GM18508 (cell line): ENCODE data around the gene MSI1.

Source experiments
- ATAC-seq: cut with Tn5 transposase; IDR thresholded peaks from one replicate; pipeline ENCODE4 v1.9.1; 2021; ENCODE audit warnings: moderate number of reproducible peaks; ENCODE audit not compliant: insufficient read depth, unreplicated experiment

Gene MSI1

GRCh38 chr12:120368789-120369602 lies at the start of gene MSI1:
MSI1 (minus strand) TSS chr12:120369164; CDS start chr12:120369091, 73 bp downstream.
- ATAC-seq: no peak

GRCh38 chr12:120417917-120418580 lies 49.1 kb upstream of the MSI1 start:
- no peak for ATAC-seq

GRCh38 chr12:120416490-120417216 lies 47.7 kb upstream of the MSI1 start:
- no peak for ATAC-seq

GRCh38 chr12:120413901-120414695 lies 45.1 kb upstream of the MSI1 start:
- no peak for ATAC-seq

GRCh38 chr12:120412421-120412820 lies 43.5 kb upstream of the MSI1 start:
- no peak for ATAC-seq

- no peak for ATAC-seq
Measured at GRCh38 chr12:120408771-120409170, 39.8 kb upstream of the MSI1 start.

GRCh38 chr12:120406553-120406952 lies 37.6 kb upstream of the MSI1 start:
- ATAC-seq: no peak

- no peak for ATAC-seq
Measured at GRCh38 chr12:120406069-120406468, 37.1 kb upstream of the MSI1 start.

- ATAC-seq: no peak
Measured at GRCh38 chr12:120404271-120404670, 35.3 kb upstream of the MSI1 start.

- ATAC-seq: no peak
Measured at GRCh38 chr12:120403869-120404268, 34.9 kb upstream of the MSI1 start.

- ATAC-seq: no peak
Measured at GRCh38 chr12:120402217-120402616, 33.3 kb upstream of the MSI1 start.

- no peak for ATAC-seq
Measured at GRCh38 chr12:120399531-120399930, 30.6 kb upstream of the MSI1 start.

- no peak for ATAC-seq
Measured at GRCh38 chr12:120397824-120398540, 29.0 kb upstream of the MSI1 start.

GRCh38 chr12:120394483-120395367 lies 25.8 kb upstream of the MSI1 start:
- no peak for ATAC-seq

- ATAC-seq: no peak
Measured at GRCh38 chr12:120390540-120391120, 21.7 kb upstream of the MSI1 start.

GRCh38 chr12:120388691-120389481 lies 19.9 kb upstream of the MSI1 start:
- ATAC-seq: no peak

GRCh38 chr12:120381752-120382419 lies 12.9 kb upstream of the MSI1 start:
- ATAC-seq: no peak
